Panc1 (cell line): ENCODE results near the gene UBIAD1. TPM values are rescaled to one million over a fixed set of nuclear protein-coding genes. Genes with fewer than 3 reads are reported as not detected.

Source experiments
- ATAC-seq: fragments of 200-7000 bp; cut with Tn5 transposase; 2 replicates; pipeline ENCODE4 v1.9.1; 2020; ENCODE audit warnings: mild to moderate bottlenecking, moderate library complexity
- BruUV-seq: library from RNA; stranded (reverse); fragments of 400-500 nt; replicated peaks from 2 replicates; lab custom pipeline; 2021; lab: Mats Ljungman, UMichigan
- CTCF ChIA-PET: fragments of 300-600 bp; sonication (Branson Sonifier 250); formaldehyde crosslinking; loops from one replicate; lab custom pipeline; 2022; ENCODE audit warnings: antibody characterized with exemption; lab: Charles Lee
- POLR2A ChIA-PET: fragments of 300-600 bp; sonication (Branson Sonifier 250); formaldehyde crosslinking; loops from one replicate; lab custom pipeline; 2022; ENCODE audit warnings: antibody characterized with exemption; lab: Charles Lee
- DNase-seq: peaks from one replicate; pipeline ENCODE4 v3.0.0-alpha.2; 2010; ENCODE audit warnings: low read depth, low spot score
- H3K27ac ChIP-seq: 2 replicates; pipeline ENCODE4 v1.5.1; 2011; ENCODE audit warnings: mild to moderate bottlenecking, low read length, inconsistent platforms
- H3K27me3 ChIP-seq: fragments of 200-500 bp; sonication (Bioruptor generic); 2 replicates; pipeline ENCODE4 v1.6.0; 2014; ENCODE audit warnings: low read length, inconsistent platforms; ENCODE audit not compliant: control insufficient read depth, insufficient read depth
- H3K36me3 ChIP-seq: fragments of 200-500 bp; sonication (Bioruptor generic); 2 replicates; pipeline ENCODE4 v1.5.1; 2014; ENCODE audit warnings: inconsistent platforms, mild to moderate bottlenecking, low read length, moderate library complexity; ENCODE audit not compliant: control insufficient read depth, insufficient read depth
- H3K4me1 ChIP-seq: 2 replicates; pipeline ENCODE4 v1.5.1; 2011; ENCODE audit warnings: inconsistent platforms, mild to moderate bottlenecking, low read length, moderate library complexity; ENCODE audit not compliant: control insufficient read depth, insufficient read depth
- H3K4me3 ChIP-seq, 2 experiments: 2 replicates each; pipeline ENCODE4 v1.5.1; 2011 to 2012; ENCODE audit warnings: low read depth in 2 of 2, low read length in 2 of 2, mild to moderate bottlenecking in 2 of 2, inconsistent platforms in 1 of 2, moderate library complexity in 1 of 2
- H3K9me3 ChIP-seq: fragments of 200-500 bp; sonication (Bioruptor generic); 2 replicates; pipeline ENCODE4 v1.5.1; 2014; ENCODE audit warnings: low read depth, mild to moderate bottlenecking, inconsistent platforms, low read length, moderate library complexity; ENCODE audit not compliant: control insufficient read depth, insufficient read depth
- CTCF ChIP-seq: fragments of 450-650 bp; IDR thresholded peaks from 2 replicates; pipeline ENCODE4 v1.5.1; 2017; ENCODE audit warnings: mild to moderate bottlenecking
- POLR2AphosphoS5 ChIP-seq: IDR thresholded peaks from 2 replicates; pipeline ENCODE4 v1.6.1; 2012; ENCODE audit warnings: mild to moderate bottlenecking, low read depth, low read length, moderate library complexity
- REST ChIP-seq, 2 experiments: IDR thresholded peaks; 2 replicates each; pipeline ENCODE4 v1.6.1; 2011 to 2012; ENCODE audit warnings: low read depth in 2 of 2, control low read depth in 1 of 2, low read length in 1 of 2, mild to moderate bottlenecking in 1 of 2, moderate library complexity in 1 of 2; ENCODE audit not compliant: insufficient read depth in 1 of 2
- SIN3A ChIP-seq: IDR thresholded peaks from 2 replicates; pipeline ENCODE4 v1.6.1; 2012; ENCODE audit warnings: low read depth, mild to moderate bottlenecking, low read length, moderate library complexity, borderline replicate concordance; ENCODE audit not compliant: insufficient read depth
- TCF7L2 ChIP-seq: IDR thresholded peaks from 2 replicates; pipeline ENCODE4 v1.6.1; 2011; ENCODE audit warnings: mild to moderate bottlenecking, low read depth, low read length, inconsistent platforms
- in situ Hi-C: cut with HindIII; loops from 2 replicates; pipeline ENCODE4 v1.10.0; 2016; ENCODE audit warnings: low sequenced_read_pairs, low pct_unique_long_range_greater_than_20kb
- intact Hi-C: fragments of 100-400 bp; cut with micrococcal nuclease; formaldehyde crosslinking; loops from one replicate; pipeline ENCODE4 v1.10.0; 2022; ENCODE audit not compliant: unreplicated experiment
- total RNA-seq: library from RNA; stranded (reverse); gene quantifications from one replicate; pipeline ENCODE4 v1.2.1, GENCODE V29; 2021; ENCODE audit not compliant: unreplicated experiment

UBIAD1 gene
- total RNA-seq, 1 experiment from 2014 or later = 24.7 TPM

GRCh38 chr1:11272544-11272831, 510 bp upstream of the UBIAD1 start:
- in situ Hi-C loops (no loop called here), intact Hi-C loops (no loop called here)
- Histone ChIP-seq H3K4me3 (peak overlapping the region; percentile 23 to 46), H3K27me3 (no peaks in the 10 kb centered on the region), H3K27ac (peak overlapping the region; percentile 71), H3K36me3 (no peaks in the 10 kb centered on the region; the same call in 1 of the 2 replicates), H3K4me1 (peaks cover 10% of the 10 kb centered on the region; the same call in 1 of the 2 replicates), H3K9me3 (no peaks in the 10 kb centered on the region)
- no TSS peak for BruUV-seq
- POLR2A ChIA-PET = interaction anchor here (0.6 to 0.7 kb wide), 2 partner anchors 142 to 224 kb away, joined by 8 to 9 read pairs; no protein-coding TSS in a partner anchor
- no peak for TF ChIP-seq POLR2AphosphoS5
- TF ChIP-seq SIN3A = no peak
- TF ChIP-seq TCF7L2 = no peak
- TF ChIP-seq REST (IDR thresholded peaks at IDR 0.05; ENCODE audit: insufficient read depth in 1 of 2, low read depth in 2 of 2, low read length in 1 of 2) = no peak
- no peak for TF ChIP-seq CTCF
- DNase-seq (no peak), ATAC-seq (no peak; the same call in 1 of the 2 replicates)
- CTCF ChIA-PET = interaction anchor here (0.6 to 1.0 kb wide), 2 partner anchors 49 to 372 kb away, joined by 5 to 13 read pairs; no protein-coding TSS in a partner anchor

- intact Hi-C loops (no loop called here), in situ Hi-C loops (no loop called here)
- Histone ChIP-seq H3K4me1 (peaks cover 10% of the 10 kb centered on the region; the same call in 1 of the 2 replicates), H3K9me3 (no peaks in the 10 kb centered on the region), H3K36me3 (no peaks in the 10 kb centered on the region; the same call in 1 of the 2 replicates), H3K27ac (peak overlapping the region; percentile 87), H3K27me3 (no peaks in the 10 kb centered on the region), H3K4me3 (peak overlapping the region; percentile 79 to 85)
- no peak for TF ChIP-seq REST (IDR thresholded peaks at IDR 0.05; ENCODE audit: insufficient read depth in 1 of 2, low read depth in 2 of 2, low read length in 1 of 2)
- TF ChIP-seq POLR2AphosphoS5 = no peak
- TF ChIP-seq TCF7L2 = no peak
- TF ChIP-seq SIN3A = no peak
- TF ChIP-seq CTCF = no peak
- ATAC-seq (peak; percentile 74), DNase-seq (no peak)
- BruUV-seq = TSS peak; percentile 79
- POLR2A ChIA-PET = interaction anchor here (0.6 kb wide), 1 partner anchor 26 kb away, joined by 5 read pairs; no protein-coding TSS in a partner anchor
- CTCF ChIA-PET = no interaction called here
Observed at GRCh38 chr1:11273595-11274234, 717 bp downstream of the UBIAD1 start.
